HCEC 1CT (cell line): ENCODE results near the gene KNG1.
A peak's percentile ranks its signal among the peaks of the same experiment; 100 is the strongest.

Experiments
- DNase-seq: peaks from one replicate; pipeline ENCODE4 v3.0.0-alpha.2; 2017

The KNG1 gene

GRCh38 chr3:186713499-186713898, 3.7 kb upstream of the KNG1 start:
- DNase-seq = no peak

GRCh38 chr3:186719945-186720739, 3.0 kb downstream of the KNG1 start:
- DNase-seq = no peak

GRCh38 chr3:186722457-186722856, 5.3 kb downstream of the KNG1 start:
- peak; percentile 21 for DNase-seq

- DNase-seq = no peak
These were observed 7.8 kb downstream of the KNG1 start for GRCh38 chr3:186724911-186725310.

GRCh38 chr3:186732169-186732766, 15.1 kb downstream of the KNG1 start:
- no peak for DNase-seq

GRCh38 chr3:186742618-186743380, 25.6 kb downstream of the KNG1 start:
- DNase-seq = no peak

GRCh38 chr3:186743666-186744065, 26.5 kb downstream of the KNG1 start:
- DNase-seq = no peak

GRCh38 chr3:186746008-186746407, 28.8 kb downstream of the KNG1 start:
- DNase-seq = peak; percentile 90

GRCh38 chr3:186750316-186750715, 33.2 kb downstream of the KNG1 start:
- no peak for DNase-seq

GRCh38 chr3:186751480-186751879, 34.3 kb downstream of the KNG1 start:
- DNase-seq = no peak

- DNase-seq = no peak
These were observed 36.8 kb downstream of the KNG1 start for GRCh38 chr3:186754006-186754405.

GRCh38 chr3:186754871-186755270, 37.7 kb downstream of the KNG1 start:
- DNase-seq = no peak

GRCh38 chr3:186757214-186757613, 40.1 kb downstream of the KNG1 start:
- no peak for DNase-seq

GRCh38 chr3:186757686-186758220, 40.6 kb downstream of the KNG1 start:
- DNase-seq = no peak

GRCh38 chr3:186759231-186759930, 42.2 kb downstream of the KNG1 start:
- no peak for DNase-seq

- no peak for DNase-seq
These were observed 43.1 kb downstream of the KNG1 start for GRCh38 chr3:186760141-186760833.

- DNase-seq = no peak
These were observed 43.8 kb downstream of the KNG1 start for GRCh38 chr3:186760897-186761447.

- no peak for DNase-seq
These were observed 55.1 kb downstream of the KNG1 start for GRCh38 chr3:186772281-186772694.

- DNase-seq = peak; percentile 36
These were observed 55.7 kb downstream of the KNG1 start for GRCh38 chr3:186772701-186773417.

GRCh38 chr3:186775999-186776398, 58.8 kb downstream of the KNG1 start:
- no peak for DNase-seq

GRCh38 chr3:186779204-186779603, 62.0 kb downstream of the KNG1 start:
- no peak for DNase-seq
